Vagina (tissue), 2 donors: ENCODE measurements around the gene PIK3R3. TPM values are rescaled to one million over a fixed set of nuclear protein-coding genes. Genes with fewer than 3 reads are reported as not detected.

Source experiments
- DNase-seq, 2 donors: peaks; one replicate each; pipeline ENCODE4 v3.0.0-alpha.2; 2017; ENCODE audit errors: extremely low spot score in 2 of 2
- H3K27ac ChIP-seq: fragments of 200-600 bp; sonication (generic); one replicate; pipeline ENCODE4 v1.5.1; 2019
- H3K27me3 ChIP-seq: fragments of 200-600 bp; sonication (generic); one replicate; pipeline ENCODE4 v1.5.1; 2019
- H3K36me3 ChIP-seq, 2 donors: fragments of 200-600 bp; sonication (generic); one replicate each; pipeline ENCODE4 v1.5.1; 2017 to 2019
- H3K4me1 ChIP-seq: fragments of 200-600 bp; sonication (generic); one replicate; pipeline ENCODE4 v1.5.1; 2019
- H3K4me3 ChIP-seq, 2 donors: fragments of 200-600 bp; sonication (generic); 1 replicate in 1 of 2; 2 replicates in 1 of 2; pipeline ENCODE4 v1.5.1; 2016 to 2019
- H3K9me3 ChIP-seq: fragments of 200-600 bp; sonication (generic); one replicate; pipeline ENCODE4 v1.5.1; 2019
- CTCF ChIP-seq, 3 experiments: fragments of 450-650 bp in 2 of 3; fragments of 200-600 bp in 1 of 3; sonication (generic) in 1 of 3; IDR thresholded peaks; one replicate each; pipeline ENCODE4 v1.5.1; 2017 to 2019; ENCODE audit warnings: antibody characterized with exemption in 3 of 3, mild to moderate bottlenecking in 2 of 3, moderate library complexity in 2 of 3
- POLR2A ChIP-seq, 2 donors: fragments of 450-650 bp; IDR thresholded peaks; one replicate each; pipeline ENCODE4 v1.6.1; 2017; ENCODE audit warnings: antibody characterized with exemption in 2 of 2, mild to moderate bottlenecking in 2 of 2, moderate library complexity in 2 of 2
- POLR2AphosphoS5 ChIP-seq, 2 donors: sonication (generic); formaldehyde crosslinking; IDR thresholded peaks; one replicate each; pipeline ENCODE4 v1.9.0; 2017; ENCODE audit warnings: antibody characterized with exemption in 2 of 2, mild to moderate bottlenecking in 2 of 2, low read depth in 1 of 2; ENCODE audit not compliant: insufficient read depth in 1 of 2
- intact Hi-C: fragments of 100-400 bp; cut with DNase I; formaldehyde crosslinking; loops from one replicate; pipeline ENCODE4 v1.15.1; 2023
- total RNA-seq: library from RNA; depleted of rRNA; stranded (reverse); fragments of >200 nt; gene quantifications from one replicate; pipeline ENCODE4 v1.2.3, GENCODE V29; 2016

The PIK3R3 gene
- total RNA-seq, 1 donor from 2014 or later: 27.0 TPM

- intact Hi-C loops: no loop called here
- Histone ChIP-seq H3K4me3 (peak overlapping the region in 1 of 2 donors; percentile 71), H3K27me3 (no peaks in the 10 kb centered on the region), H3K9me3 (no peaks in the 10 kb centered on the region), H3K36me3 (no peaks in the 10 kb centered on the region), H3K4me1 (peaks cover 25% of the 10 kb centered on the region), H3K27ac (peak overlapping the region; percentile 92)
- no peak for DNase-seq
- no peak for TF ChIP-seq POLR2A (IDR thresholded peaks at IDR 0.05)
- no peak for TF ChIP-seq POLR2AphosphoS5 (IDR thresholded peaks at IDR 0.05; ENCODE audit: insufficient read depth in 1 of 2, low read depth in 1 of 2)
- no peak for TF ChIP-seq CTCF (IDR thresholded peaks at IDR 0.05)
These were observed 1.8 kb downstream of the PIK3R3 start for GRCh38 chr1:46130606-46131005.

GRCh38 chr1:46130121-46130520, 2.3 kb downstream of the PIK3R3 start:
- no peak for DNase-seq
- no peak overlapping the region for H3K27ac ChIP-seq
- H3K27me3 ChIP-seq: no peaks in the 10 kb centered on the region
- no peaks in the 10 kb centered on the region for H3K36me3 ChIP-seq
- no peak for TF ChIP-seq CTCF (IDR thresholded peaks at IDR 0.05)
- peaks cover 20% of the 10 kb centered on the region for H3K4me1 ChIP-seq
- intact Hi-C loops: no loop called here
- no peaks in the 10 kb centered on the region for H3K9me3 ChIP-seq
- H3K4me3 ChIP-seq: peak overlapping the region in 1 of 2 donors; percentile 71

GRCh38 chr1:46128344-46128743, 4.1 kb downstream of the PIK3R3 start:
- Histone ChIP-seq H3K9me3 (no peaks in the 10 kb centered on the region), H3K4me1 (peaks cover 14% of the 10 kb centered on the region), H3K27me3 (no peaks in the 10 kb centered on the region), H3K4me3 (no peak overlapping the region), H3K36me3 (no peaks in the 10 kb centered on the region), H3K27ac (no peak overlapping the region)
- intact Hi-C loops: no loop called here
- no peak for DNase-seq
- no peak for TF ChIP-seq CTCF (IDR thresholded peaks at IDR 0.05)
- no peak for TF ChIP-seq POLR2A (IDR thresholded peaks at IDR 0.05)
- TF ChIP-seq POLR2AphosphoS5 (IDR thresholded peaks at IDR 0.05; ENCODE audit: insufficient read depth in 1 of 2, low read depth in 1 of 2): no peak

- no peak for TF ChIP-seq CTCF (IDR thresholded peaks at IDR 0.05)
- TF ChIP-seq POLR2AphosphoS5 (IDR thresholded peaks at IDR 0.05; ENCODE audit: insufficient read depth in 1 of 2, low read depth in 1 of 2): no peak
- no peak for TF ChIP-seq POLR2A (IDR thresholded peaks at IDR 0.05)
- no peaks in the 10 kb centered on the region for H3K4me1 ChIP-seq
- no peak overlapping the region for H3K27ac ChIP-seq
- no peaks in the 10 kb centered on the region for H3K36me3 ChIP-seq
- H3K27me3 ChIP-seq: no peaks in the 10 kb centered on the region
- no peak overlapping the region for H3K4me3 ChIP-seq
- H3K9me3 ChIP-seq: no peaks in the 10 kb centered on the region
- DNase-seq: no peak
- intact Hi-C loops: no loop called here
These were observed 13.6 kb downstream of the PIK3R3 start for GRCh38 chr1:46118856-46119255.

GRCh38 chr1:46117810-46118494, 14.5 kb downstream of the PIK3R3 start:
- no peak overlapping the region for H3K27ac ChIP-seq
- TF ChIP-seq POLR2AphosphoS5 (IDR thresholded peaks at IDR 0.05; ENCODE audit: insufficient read depth in 1 of 2, low read depth in 1 of 2): no peak
- TF ChIP-seq POLR2A (IDR thresholded peaks at IDR 0.05): no peak
- TF ChIP-seq CTCF (IDR thresholded peaks at IDR 0.05): no peak
- H3K27me3 ChIP-seq: no peaks in the 10 kb centered on the region
- H3K9me3 ChIP-seq: no peaks in the 10 kb centered on the region
- intact Hi-C loops: no loop called here
- no peaks in the 10 kb centered on the region for H3K36me3 ChIP-seq
- no peaks in the 10 kb centered on the region for H3K4me1 ChIP-seq
- H3K4me3 ChIP-seq: no peak overlapping the region
- no peak for DNase-seq
